Measurements from ENCODE around the gene GATAD1. TPM values are rescaled to one million over a fixed set of nuclear protein-coding genes. Genes with fewer than 3 reads are reported as not detected.

The GATAD1 gene
- total and polyA plus RNA-seq, 2 of the 8 experiments (the other 6 are each of a cell fraction or from before 2014, with no cell fraction given) = 17.1 to 34.7 TPM

GRCh38 chr7:92462560-92462959 is 15.3 kb downstream of the GATAD1 start:
- Histone ChIP-seq H4K5ac (ENCODE audit: insufficient read length, low read depth, low read length) (no peak overlapping the region), H3K9ac (replicated peaks in 1 of 4; ENCODE audit: extremely low read depth in 1 of 4, low read depth in 3 of 4, low read length in 3 of 4) (no peak overlapping the region), H3K36me3 (ENCODE audit: control insufficient read depth in 2 of 4, insufficient read depth in 4 of 4, low read length in 3 of 4) (peaks cover 0 to 8% (median 3%) of the 10 kb centered on the region in 4 experiments; a peak in 2 of 8 replicates), H3K4me3 (ENCODE audit: extremely low read depth in 1 of 4, insufficient read depth in 2 of 4, low read depth in 3 of 4, low read length in 4 of 4) (no peak overlapping the region), H2BK20ac (ENCODE audit: low read length) (no peak overlapping the region), H3K4me1 (replicated peaks in 1 of 4; ENCODE audit: control insufficient read depth in 3 of 4, insufficient read depth in 4 of 4, low read length in 3 of 4) (no peaks in the 10 kb centered on the region), H2BK120ac (replicated peaks; ENCODE audit: low read depth, low read length) (no peak overlapping the region), H4K8ac (ENCODE audit: extremely low read depth, insufficient read depth, low read length) (no peak overlapping the region), H3K79me1 (ENCODE audit: low read depth, low read length) (no peaks in the 10 kb centered on the region), H3K27me3 (replicated peaks in 1 of 4; ENCODE audit: control insufficient read depth in 3 of 4, extremely low read depth in 1 of 4, insufficient read depth in 3 of 4, low read length in 3 of 4) (no peaks in the 10 kb centered on the region), H4K20me1 (replicated peaks in 1 of 2; ENCODE audit: control insufficient read depth in 1 of 2, insufficient read depth in 2 of 2, low read length in 2 of 2) (peaks cover 0 to 2% of the 10 kb centered on the region in 2 experiments), H3K56ac (replicated peaks; ENCODE audit: insufficient read length, low read depth, low read length) (no peak overlapping the region), H2AK5ac (ENCODE audit: low read depth, low read length) (no peak overlapping the region), H3K4me2 (ENCODE audit: insufficient read depth in 1 of 2, low read depth in 2 of 2, low read length in 2 of 2) (no peak overlapping the region), H3K27ac (ENCODE audit: low read depth, low read length) (no peak overlapping the region), H3K9me3 (ENCODE audit: insufficient read depth in 2 of 2, low read depth in 1 of 2, low read length in 1 of 2) (no peaks in the 10 kb centered on the region), H3K23ac (ENCODE audit: insufficient read length) (no peak overlapping the region), H3K23me2 (ENCODE audit: low read depth, low read length) (no peaks in the 10 kb centered on the region), H2AFZ (ENCODE audit: low read length) (no peak overlapping the region), H2BK5ac (ENCODE audit: low read depth, low read length) (no peak overlapping the region), H2BK15ac (ENCODE audit: low read length) (no peak overlapping the region), H3K79me2 (ENCODE audit: control insufficient read depth in 1 of 2, insufficient read depth in 2 of 2, low read length in 2 of 2) (no peaks in the 10 kb centered on the region), H3K18ac (ENCODE audit: extremely low read depth, low read length) (no peak overlapping the region), H3K4ac (replicated peaks; ENCODE audit: insufficient read length, low read depth, low read length) (no peak overlapping the region), H2BK12ac (ENCODE audit: low read depth, low read length) (no peak overlapping the region), H3K14ac (ENCODE audit: insufficient read length) (no peak overlapping the region), H4K91ac (replicated peaks; ENCODE audit: insufficient read length, low read length) (no peak overlapping the region)
- no peak for DNase-seq (ENCODE audit: low read depth in 1 of 2, low spot score in 2 of 2)
- FAIRE-seq = no peak
- ChIA-PET CTCF (ENCODE audit: partially characterized antibody) (interaction anchor here (3.2 kb wide), 1 partner anchor 15 kb away, joined by 24 read pairs; the partner anchor contains the start of gene GATAD1), POLR2A (ENCODE audit: partially characterized antibody) (no interaction called here)
- 94% methylated on average over 3 of the region's 3 CpGs; no CpG with 5 or more reads in 1 of the 2 experiments for WGBS, 2 experiments (ENCODE audit: extremely low coverage in 1 of 2, insufficient coverage in 1 of 2, insufficient read length in 1 of 2, insufficient replicate concordance in 2 of 2, low coverage in 1 of 2, low lambda C conversion rate in 2 of 2, missing lambda C conversion rate in 1 of 2)
- TF ChIP-seq HDAC2 (IDR thresholded peaks at IDR 0.05; ENCODE audit: borderline replicate concordance in 1 of 2, low read depth in 2 of 2, low read length in 2 of 2) (no peak), TBP (IDR thresholded peaks at IDR 0.05; ENCODE audit: low read depth, low read length) (no peak), JUND (IDR thresholded peaks at IDR 0.05; ENCODE audit: low read length) (no peak), KDM5A (IDR thresholded peaks at IDR 0.05; ENCODE audit: low read length) (no peak), ATF2 (IDR thresholded peaks at IDR 0.05; ENCODE audit: low read length) (no peak), HDAC6 (IDR thresholded peaks at IDR 0.05; ENCODE audit: low read depth, low read length) (no peak), JUN (IDR thresholded peaks at IDR 0.05; ENCODE audit: low read depth, low read length) (no peak), RFX5 (IDR thresholded peaks at IDR 0.05; ENCODE audit: borderline replicate concordance, low read depth, low read length) (no peak), BACH1 (IDR thresholded peaks at IDR 0.05; ENCODE audit: low read length) (no peak), CBX8 (IDR thresholded peaks at IDR 0.05; ENCODE audit: borderline replicate concordance, low read depth, low read length) (no peak), EGR1 (IDR thresholded peaks at IDR 0.05; ENCODE audit: borderline replicate concordance, low read depth, low read length) (no peak), FOSL1 (IDR thresholded peaks at IDR 0.05; ENCODE audit: insufficient read depth, low read depth, low read length) (no peak), SIX5 (IDR thresholded peaks at IDR 0.05; ENCODE audit: low read depth, low read length) (no peak)
